HL-60 (cell line): ENCODE results near the gene CHST9.

Experiments used
- DNase-seq, 2 experiments: peaks; one replicate each; pipeline ENCODE4 v3.0.0-alpha.2; 2010 to 2020; ENCODE audit warnings: low read depth in 1 of 2, low spot score in 1 of 2
- H3K27ac ChIP-seq: fragments of 250-450 bp; sonication (Bioruptor Pico); replicated peaks from 2 replicates; pipeline ENCODE4 v1.5.1; 2020; ENCODE audit warnings: mild to moderate bottlenecking, moderate library complexity
- H3K27me3 ChIP-seq: fragments of 250-450 bp; sonication (Bioruptor Pico); 2 replicates; pipeline ENCODE4 v1.5.1; 2021; ENCODE audit warnings: mild to moderate bottlenecking, moderate library complexity; ENCODE audit not compliant: insufficient read depth, poor library complexity, severe bottlenecking
- H3K4me3 ChIP-seq: replicated peaks from 2 replicates; pipeline ENCODE4 v1.5.1; 2011; ENCODE audit warnings: mild to moderate bottlenecking, control low read depth, low read length; ENCODE audit not compliant: insufficient read depth
- GABPA ChIP-seq: IDR thresholded peaks from 2 replicates; pipeline ENCODE4 v1.6.1; 2012; ENCODE audit warnings: low read depth
- POLR2AphosphoS5 ChIP-seq: IDR thresholded peaks from 2 replicates; pipeline ENCODE4 v1.6.1; 2012; ENCODE audit warnings: low read depth
- REST ChIP-seq: IDR thresholded peaks from 2 replicates; pipeline ENCODE4 v1.6.1; 2012; ENCODE audit warnings: low read depth; ENCODE audit not compliant: insufficient replicate concordance
- SPI1 ChIP-seq: IDR thresholded peaks from 2 replicates; pipeline ENCODE4 v1.6.1; 2012; ENCODE audit warnings: low read depth, mild to moderate bottlenecking, borderline replicate concordance
- TF ChIP-seq, protein P1 (sequence below): IDR thresholded peaks from one replicate; pipeline ENCODE4 v1.5.1; 2011; ENCODE audit warnings: low read length, control low read depth, inconsistent platforms; ENCODE audit not compliant: insufficient read depth

The CHST9 gene

DNA sequence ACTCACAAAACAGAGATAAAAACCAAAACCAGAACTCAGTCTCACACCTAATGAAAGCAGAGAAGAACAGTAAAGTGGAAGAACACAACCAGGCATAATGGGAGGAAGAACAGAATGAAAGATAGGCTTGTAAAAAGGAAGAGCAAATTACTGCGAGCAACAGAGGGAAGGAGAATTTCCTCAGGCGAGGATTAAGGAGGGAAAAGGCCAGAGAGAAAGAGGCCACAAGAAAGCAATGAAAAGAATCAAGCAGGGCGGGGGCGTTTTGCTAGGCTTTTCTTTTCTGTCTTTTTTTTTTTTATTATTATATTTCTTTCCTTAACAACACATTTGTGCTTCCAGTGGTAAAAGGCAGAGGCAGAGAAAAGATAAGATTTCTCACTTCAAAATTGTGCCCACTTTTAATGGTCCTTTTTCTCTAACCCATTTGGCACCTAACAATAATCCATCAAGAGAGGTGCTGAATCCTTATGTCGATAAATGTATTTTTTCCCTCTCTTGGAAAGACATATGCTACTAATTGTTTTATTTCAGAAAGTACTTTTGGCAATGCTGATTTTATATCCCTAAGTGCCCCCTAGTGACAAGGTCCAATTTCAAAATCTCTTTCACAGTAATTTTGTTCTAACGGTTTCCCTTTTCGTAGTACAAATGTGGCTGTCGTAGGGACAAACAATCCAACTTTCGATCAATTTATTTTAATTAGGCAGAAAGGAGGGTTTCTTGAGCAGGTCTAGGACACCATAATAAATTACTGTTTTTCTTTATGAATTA is 180.9 kb downstream of the CHST9 start:
- no peak for TF ChIP-seq GABPA
- TF ChIP-seq, protein P1, sequence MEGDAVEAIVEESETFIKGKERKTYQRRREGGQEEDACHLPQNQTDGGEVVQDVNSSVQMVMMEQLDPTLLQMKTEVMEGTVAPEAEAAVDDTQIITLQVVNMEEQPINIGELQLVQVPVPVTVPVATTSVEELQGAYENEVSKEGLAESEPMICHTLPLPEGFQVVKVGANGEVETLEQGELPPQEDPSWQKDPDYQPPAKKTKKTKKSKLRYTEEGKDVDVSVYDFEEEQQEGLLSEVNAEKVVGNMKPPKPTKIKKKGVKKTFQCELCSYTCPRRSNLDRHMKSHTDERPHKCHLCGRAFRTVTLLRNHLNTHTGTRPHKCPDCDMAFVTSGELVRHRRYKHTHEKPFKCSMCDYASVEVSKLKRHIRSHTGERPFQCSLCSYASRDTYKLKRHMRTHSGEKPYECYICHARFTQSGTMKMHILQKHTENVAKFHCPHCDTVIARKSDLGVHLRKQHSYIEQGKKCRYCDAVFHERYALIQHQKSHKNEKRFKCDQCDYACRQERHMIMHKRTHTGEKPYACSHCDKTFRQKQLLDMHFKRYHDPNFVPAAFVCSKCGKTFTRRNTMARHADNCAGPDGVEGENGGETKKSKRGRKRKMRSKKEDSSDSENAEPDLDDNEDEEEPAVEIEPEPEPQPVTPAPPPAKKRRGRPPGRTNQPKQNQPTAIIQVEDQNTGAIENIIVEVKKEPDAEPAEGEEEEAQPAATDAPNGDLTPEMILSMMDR: no peak
- TF ChIP-seq SPI1: no peak
- no peak for TF ChIP-seq REST
- no peak for TF ChIP-seq POLR2AphosphoS5
- DNase-seq: no peak
- Histone ChIP-seq H3K27me3 (peaks cover 2% of the 10 kb centered on the region), H3K27ac (no peak overlapping the region), H3K4me3 (no peak overlapping the region)

DNA sequence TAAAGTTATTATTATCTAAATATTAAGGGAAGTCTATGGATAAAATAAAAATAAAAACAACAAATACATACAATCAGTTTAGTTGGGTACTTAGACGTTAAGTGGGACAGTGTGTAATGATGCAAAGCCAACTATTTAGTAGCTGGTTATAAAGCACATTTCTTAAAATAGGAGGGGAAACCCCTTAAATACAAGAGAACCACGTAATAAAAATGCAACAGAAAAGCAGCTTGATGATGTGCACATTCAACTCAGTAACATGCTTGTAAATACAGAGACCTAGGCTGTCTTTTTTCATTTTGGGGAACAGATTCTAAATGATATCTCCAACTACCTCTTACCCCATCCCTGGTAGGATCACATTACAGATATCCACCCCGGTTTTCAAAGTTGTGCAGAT is 185.3 kb downstream of the CHST9 start:
- H3K27me3 ChIP-seq: no peaks in the 10 kb centered on the region
- no peak for DNase-seq
- no peak for TF ChIP-seq SPI1
- TF ChIP-seq REST: no peak
- no peak for TF ChIP-seq GABPA
- no peak for TF ChIP-seq POLR2AphosphoS5
- TF ChIP-seq, protein P1: no peak
- no peak overlapping the region for H3K4me3 ChIP-seq
- no peak overlapping the region for H3K27ac ChIP-seq

DNA sequence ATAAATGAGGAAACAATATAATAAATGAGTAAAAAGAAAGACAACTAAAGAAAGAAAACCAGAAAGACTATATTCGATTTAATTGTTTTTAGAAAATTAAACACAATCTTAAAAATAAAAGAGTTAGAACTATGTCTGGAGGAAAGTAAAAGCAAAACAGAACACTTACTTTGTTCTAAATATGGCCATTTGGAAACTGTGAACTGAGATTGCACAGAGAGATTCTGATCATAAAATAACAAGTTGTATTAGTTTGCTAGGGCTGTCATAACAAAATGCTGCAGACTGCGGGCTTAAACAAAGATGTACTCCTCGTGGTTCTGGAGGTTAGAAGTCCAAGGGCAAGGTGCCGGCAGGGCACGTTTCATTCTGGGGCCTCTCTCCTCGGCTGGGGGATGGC is 191.5 kb downstream of the CHST9 start:
- Histone ChIP-seq H3K4me3 (no peak overlapping the region), H3K27me3 (no peaks in the 10 kb centered on the region), H3K27ac (no peak overlapping the region)
- no peak for DNase-seq
- TF ChIP-seq POLR2AphosphoS5: no peak
- TF ChIP-seq SPI1: no peak
- TF ChIP-seq, protein P1: no peak
- no peak for TF ChIP-seq GABPA
- TF ChIP-seq REST: no peak
